Measurements from ENCODE around the gene KHNYN.
"Not testable (repeated sequence)": the region's sequence is repeated elsewhere in the genome, so short reads cannot be mapped to it uniquely, and the experiment has no call there.

Gene KHNYN

GRCh38 chr14:24429395-24430142 is at the start of gene KHNYN, which contains the start of gene CBLN3:
Gene KHNYN, plus strand, starts transcription at chr14:24429954. Its CDS starts 777 bp downstream, at chr14:24430731.
Gene CBLN3, minus strand, starts transcription at chr14:24429668. Its CDS starts 614 bp downstream, at chr14:24429054.
- peak; percentile 95 for DNase-seq (ENCODE audit: low read depth)

GRCh38 chr14:24381363-24382063 is 48.2 kb upstream of the KHNYN start:
- DNase-seq (ENCODE audit: low read depth), result no peak

- DNase-seq (ENCODE audit: low read depth), result no peak
These were observed 47.7 kb upstream of the KHNYN start for GRCh38 chr14:24382064-24382371.

GRCh38 chr14:24384169-24384568 is 45.6 kb upstream of the KHNYN start:
- no peak for DNase-seq (ENCODE audit: low read depth)

GRCh38 chr14:24385524-24385923 is 44.2 kb upstream of the KHNYN start:
- DNase-seq (ENCODE audit: low read depth), result no peak

- DNase-seq (ENCODE audit: low read depth), result no peak
These were observed 42.8 kb upstream of the KHNYN start for GRCh38 chr14:24387009-24387345.

- not testable (repeated sequence) for DNase-seq (ENCODE audit: low read depth)
These were observed 42.2 kb upstream of the KHNYN start for GRCh38 chr14:24387579-24387978.

GRCh38 chr14:24388474-24389179 is 41.1 kb upstream of the KHNYN start:
- no peak for DNase-seq (ENCODE audit: low read depth)

GRCh38 chr14:24389226-24389848 is 40.4 kb upstream of the KHNYN start:
- no peak for DNase-seq (ENCODE audit: low read depth)

GRCh38 chr14:24390701-24391468 is 38.9 kb upstream of the KHNYN start:
- no peak for DNase-seq (ENCODE audit: low read depth)

- DNase-seq (ENCODE audit: low read depth), result no peak
These were observed 37.2 kb upstream of the KHNYN start for GRCh38 chr14:24392325-24393091.

- no peak for DNase-seq (ENCODE audit: low read depth)
These were observed 35.5 kb upstream of the KHNYN start for GRCh38 chr14:24394275-24394674.

GRCh38 chr14:24395609-24396582 is 33.9 kb upstream of the KHNYN start:
- DNase-seq (ENCODE audit: low read depth), result no peak

GRCh38 chr14:24397639-24398292 is 32.0 kb upstream of the KHNYN start:
- DNase-seq (ENCODE audit: low read depth), result no peak

- DNase-seq (ENCODE audit: low read depth), result no peak
These were observed 31.5 kb upstream of the KHNYN start for GRCh38 chr14:24398293-24398652.

GRCh38 chr14:24398653-24399446 is 30.9 kb upstream of the KHNYN start, which contains the start of gene NYNRIN:
Gene NYNRIN, plus strand, starts transcription at chr14:24399003. Its CDS starts 244 bp downstream, at chr14:24399247.
- DNase-seq (ENCODE audit: low read depth), result peak; percentile 31

- DNase-seq (ENCODE audit: low read depth), result no peak
These were observed 30.3 kb upstream of the KHNYN start for GRCh38 chr14:24399447-24399822.

GRCh38 chr14:24399999-24400718 is 29.6 kb upstream of the KHNYN start:
- DNase-seq (ENCODE audit: low read depth), result no peak

Data from fibroblast of gingiva (primary cell).